ENCODE results near the gene EOLA1. TPM values are rescaled to one million over a fixed set of nuclear protein-coding genes. Genes with fewer than 3 reads are reported as not detected.
"Not testable (repeated sequence)": the region's sequence is repeated elsewhere in the genome, so short reads cannot be mapped to it uniquely, and the experiment has no call there.

EOLA1 gene
- total RNA-seq, 1 donor from 2014 or later: 18.1 TPM

DNA sequence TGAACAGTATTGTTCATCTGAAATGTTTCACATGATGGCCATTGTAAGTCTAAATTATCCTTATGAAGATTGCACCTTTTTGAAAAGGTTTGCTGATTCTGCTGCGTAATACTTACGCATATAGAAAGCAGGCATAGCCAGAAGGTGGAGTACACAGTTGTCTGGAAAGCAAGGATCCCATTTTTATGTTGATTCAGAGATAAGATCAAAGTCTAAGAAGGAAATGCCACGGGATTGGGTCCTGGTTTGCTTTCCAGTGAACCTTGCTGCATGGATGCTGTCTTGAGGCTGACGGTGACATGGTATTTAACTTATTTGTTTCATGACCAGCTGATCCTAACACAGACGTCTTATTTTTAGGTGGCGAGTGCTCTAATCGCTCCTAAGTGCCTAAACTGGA lies 31.0 kb downstream of the EOLA1 start:
- H3K4me1 Mint-ChIP-seq (ENCODE audit: unreplicated experiment): peaks cover 10% of the 10 kb centered on the region
- no peak overlapping the region for H3K4me3 Mint-ChIP-seq (ENCODE audit: unreplicated experiment)
- TF ChIP-seq, protein P1, sequence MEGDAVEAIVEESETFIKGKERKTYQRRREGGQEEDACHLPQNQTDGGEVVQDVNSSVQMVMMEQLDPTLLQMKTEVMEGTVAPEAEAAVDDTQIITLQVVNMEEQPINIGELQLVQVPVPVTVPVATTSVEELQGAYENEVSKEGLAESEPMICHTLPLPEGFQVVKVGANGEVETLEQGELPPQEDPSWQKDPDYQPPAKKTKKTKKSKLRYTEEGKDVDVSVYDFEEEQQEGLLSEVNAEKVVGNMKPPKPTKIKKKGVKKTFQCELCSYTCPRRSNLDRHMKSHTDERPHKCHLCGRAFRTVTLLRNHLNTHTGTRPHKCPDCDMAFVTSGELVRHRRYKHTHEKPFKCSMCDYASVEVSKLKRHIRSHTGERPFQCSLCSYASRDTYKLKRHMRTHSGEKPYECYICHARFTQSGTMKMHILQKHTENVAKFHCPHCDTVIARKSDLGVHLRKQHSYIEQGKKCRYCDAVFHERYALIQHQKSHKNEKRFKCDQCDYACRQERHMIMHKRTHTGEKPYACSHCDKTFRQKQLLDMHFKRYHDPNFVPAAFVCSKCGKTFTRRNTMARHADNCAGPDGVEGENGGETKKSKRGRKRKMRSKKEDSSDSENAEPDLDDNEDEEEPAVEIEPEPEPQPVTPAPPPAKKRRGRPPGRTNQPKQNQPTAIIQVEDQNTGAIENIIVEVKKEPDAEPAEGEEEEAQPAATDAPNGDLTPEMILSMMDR (IDR thresholded peaks at IDR 0.05): no peak
- DNase-seq (ENCODE audit: extremely low spot score, unreplicated experiment): no peak
- H3K27me3 Mint-ChIP-seq (ENCODE audit: unreplicated experiment): no peaks in the 10 kb centered on the region
- H3K36me3 Mint-ChIP-seq (ENCODE audit: unreplicated experiment): no peaks in the 10 kb centered on the region
- no peak overlapping the region for H3K27ac Mint-ChIP-seq (ENCODE audit: unreplicated experiment)
- H3K9me3 Mint-ChIP-seq (ENCODE audit: unreplicated experiment): peaks cover 4% of the 10 kb centered on the region

GRCh38 chrX:149572743-149573142 lies 31.9 kb downstream of the EOLA1 start:
- Mint-ChIP-seq H3K4me3 (ENCODE audit: unreplicated experiment) (no peak overlapping the region), H3K27ac (ENCODE audit: unreplicated experiment) (peak overlapping the region; percentile 71), H3K36me3 (ENCODE audit: unreplicated experiment) (no peaks in the 10 kb centered on the region), H3K27me3 (ENCODE audit: unreplicated experiment) (no peaks in the 10 kb centered on the region), H3K9me3 (ENCODE audit: unreplicated experiment) (peaks cover 4% of the 10 kb centered on the region), H3K4me1 (ENCODE audit: unreplicated experiment) (peaks cover 10% of the 10 kb centered on the region)
- TF ChIP-seq, protein P1 (IDR thresholded peaks at IDR 0.05): no peak
- no peak for DNase-seq (ENCODE audit: extremely low spot score, unreplicated experiment)

DNA sequence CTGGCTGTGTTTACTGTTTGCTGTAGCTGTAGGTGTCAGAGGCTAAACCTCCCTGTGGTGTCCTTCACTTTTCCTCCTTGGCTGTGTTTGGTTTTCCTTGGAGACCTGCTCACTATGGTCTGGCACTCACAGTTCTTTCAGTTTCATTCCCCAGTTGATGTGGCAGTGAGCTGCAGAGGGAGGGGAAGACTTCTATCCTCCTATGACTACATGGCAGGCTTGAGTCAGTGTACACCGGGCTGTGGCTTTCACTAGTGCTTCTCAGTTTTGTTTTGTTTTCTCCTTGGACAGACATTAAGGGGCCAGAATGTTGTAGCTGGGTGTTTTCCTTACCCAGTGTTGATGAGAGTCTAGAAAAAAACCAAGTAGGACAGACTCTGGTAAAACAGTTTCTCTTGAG lies 32.6 kb downstream of the EOLA1 start:
- not testable (repeated sequence) for H3K4me1 Mint-ChIP-seq (ENCODE audit: unreplicated experiment); H3K27ac Mint-ChIP-seq (ENCODE audit: unreplicated experiment)

DNA sequence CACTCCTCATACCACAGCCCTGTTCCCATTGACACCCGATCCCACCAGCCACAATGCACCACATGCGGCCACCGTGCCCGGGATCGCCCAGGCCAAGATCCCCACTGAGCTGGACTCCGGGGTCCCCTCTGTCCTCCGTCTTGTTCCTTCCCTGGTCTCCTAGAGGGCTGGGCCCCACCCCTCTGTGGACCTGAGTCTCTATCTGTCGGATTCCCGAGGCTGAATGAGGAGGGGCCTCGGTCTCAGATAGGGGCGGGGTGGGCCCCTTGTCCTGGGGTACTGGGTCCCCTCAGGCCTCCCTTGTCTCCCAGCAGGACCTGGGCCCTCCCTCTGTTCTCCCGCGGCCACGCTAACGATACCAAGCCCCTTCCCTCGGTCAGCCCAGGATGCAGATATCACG lies 44.8 kb downstream of the EOLA1 start:
- not testable (repeated sequence) for H3K36me3 Mint-ChIP-seq (ENCODE audit: unreplicated experiment); H3K27me3 Mint-ChIP-seq (ENCODE audit: unreplicated experiment); H3K4me3 Mint-ChIP-seq (ENCODE audit: unreplicated experiment); H3K4me1 Mint-ChIP-seq (ENCODE audit: unreplicated experiment); H3K9me3 Mint-ChIP-seq (ENCODE audit: unreplicated experiment); H3K27ac Mint-ChIP-seq (ENCODE audit: unreplicated experiment)
- DNase-seq (ENCODE audit: extremely low spot score, unreplicated experiment): peak; percentile 49

More for the DNA sequence above, 32.6 kb downstream of the EOLA1 start:
- H3K4me3 Mint-ChIP-seq (ENCODE audit: unreplicated experiment); H3K9me3 Mint-ChIP-seq (ENCODE audit: unreplicated experiment); DNase-seq (ENCODE audit: extremely low spot score, unreplicated experiment); H3K36me3 Mint-ChIP-seq (ENCODE audit: unreplicated experiment); H3K27me3 Mint-ChIP-seq (ENCODE audit: unreplicated experiment): not testable (repeated sequence)

- H3K27ac Mint-ChIP-seq (ENCODE audit: unreplicated experiment); H3K27me3 Mint-ChIP-seq (ENCODE audit: unreplicated experiment); H3K4me3 Mint-ChIP-seq (ENCODE audit: unreplicated experiment); H3K36me3 Mint-ChIP-seq (ENCODE audit: unreplicated experiment); H3K9me3 Mint-ChIP-seq (ENCODE audit: unreplicated experiment); H3K4me1 Mint-ChIP-seq (ENCODE audit: unreplicated experiment); DNase-seq (ENCODE audit: extremely low spot score, unreplicated experiment): not testable (repeated sequence)
Observed at GRCh38 chrX:149587359-149587758, 46.5 kb downstream of the EOLA1 start, which contains the start of gene MAGEA9B. Gene MAGEA9B, minus strand, starts transcription at chrX:149587459. Its CDS starts 4,280 bp downstream, at chrX:149583179.

- not testable (repeated sequence) for DNase-seq (ENCODE audit: extremely low spot score, unreplicated experiment)
Observed at GRCh38 chrX:149590993-149591392, 50.2 kb downstream of the EOLA1 start.

GRCh38 chrX:149595214-149595613 lies 54.4 kb downstream of the EOLA1 start, which contains the start of gene HSFX2:
Gene HSFX2, minus strand, starts transcription at chrX:149595314. Its CDS starts 614 bp downstream, at chrX:149594700.
- not testable (repeated sequence) for H3K27me3 Mint-ChIP-seq (ENCODE audit: unreplicated experiment); H3K4me1 Mint-ChIP-seq (ENCODE audit: unreplicated experiment)

More at GRCh38 chrX:149590993-149591392, 50.2 kb downstream of the EOLA1 start:
- not testable (repeated sequence) for H3K36me3 Mint-ChIP-seq (ENCODE audit: unreplicated experiment); H3K27me3 Mint-ChIP-seq (ENCODE audit: unreplicated experiment); H3K4me3 Mint-ChIP-seq (ENCODE audit: unreplicated experiment); H3K27ac Mint-ChIP-seq (ENCODE audit: unreplicated experiment); H3K9me3 Mint-ChIP-seq (ENCODE audit: unreplicated experiment); H3K4me1 Mint-ChIP-seq (ENCODE audit: unreplicated experiment)

DNA sequence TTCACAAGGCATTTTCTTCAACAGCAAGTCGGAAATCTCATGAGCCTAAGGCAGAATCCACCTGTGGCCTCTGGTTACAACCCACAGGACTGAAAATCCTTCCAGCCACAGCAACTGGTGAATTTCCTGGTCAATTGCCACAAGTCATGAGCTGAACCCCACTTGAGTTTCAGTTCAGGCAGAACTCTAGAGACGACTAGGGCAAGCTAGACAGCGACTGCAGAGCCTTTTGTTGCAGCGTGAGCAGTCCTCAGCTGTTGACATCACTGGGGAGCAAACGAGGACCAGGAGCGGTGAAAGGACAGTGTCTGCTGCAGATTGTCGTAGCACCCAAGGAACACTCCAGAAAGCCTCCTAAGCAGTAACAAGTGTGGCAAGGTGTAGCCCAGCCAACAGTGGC lies 55.1 kb downstream of the EOLA1 start:
- not testable (repeated sequence) for H3K36me3 Mint-ChIP-seq (ENCODE audit: unreplicated experiment); H3K4me1 Mint-ChIP-seq (ENCODE audit: unreplicated experiment); H3K27ac Mint-ChIP-seq (ENCODE audit: unreplicated experiment); H3K27me3 Mint-ChIP-seq (ENCODE audit: unreplicated experiment); DNase-seq (ENCODE audit: extremely low spot score, unreplicated experiment); H3K9me3 Mint-ChIP-seq (ENCODE audit: unreplicated experiment); H3K4me3 Mint-ChIP-seq (ENCODE audit: unreplicated experiment)

More at GRCh38 chrX:149595214-149595613, 54.4 kb downstream of the EOLA1 start, which contains the start of gene HSFX2:
- not testable (repeated sequence) for H3K36me3 Mint-ChIP-seq (ENCODE audit: unreplicated experiment); H3K9me3 Mint-ChIP-seq (ENCODE audit: unreplicated experiment); H3K27ac Mint-ChIP-seq (ENCODE audit: unreplicated experiment); H3K4me3 Mint-ChIP-seq (ENCODE audit: unreplicated experiment); DNase-seq (ENCODE audit: extremely low spot score, unreplicated experiment)

Other genes with a start within 250 kb of the EOLA1 start
- 63.7 and 67.6 TPM in 2 replicates for gene IDS, start 35.7 kb upstream of the EOLA1 start, total RNA-seq
- gene HSFX3, start 8.9 kb downstream of the EOLA1 start, total RNA-seq: not detected in 2 replicates
- not detected in 2 replicates for gene MAGEA9B, start 46.4 kb downstream of the EOLA1 start, total RNA-seq
- gene HSFX2, start 54.3 kb downstream of the EOLA1 start, total RNA-seq: 0.64 TPM in 1 of 2 replicates, not detected in the other
- 26.5 and 36.4 TPM in 2 replicates for gene TMEM185A, start 90.8 kb downstream of the EOLA1 start, total RNA-seq
- not detected in 2 replicates for gene MAGEA11, start 171.0 kb downstream of the EOLA1 start, total RNA-seq
- 1.6 and 2.1 TPM in 2 replicates for gene HSFX1, start 233.1 kb downstream of the EOLA1 start, total RNA-seq
- gene MAGEA9, start 240.9 kb downstream of the EOLA1 start, total RNA-seq: not detected in 2 replicates